Hematopoietic multipotent progenitor cell (in vitro differentiated cells): Measurements from ENCODE around the gene SLC39A6. TPM values are rescaled to one million over a fixed set of nuclear protein-coding genes. Genes with fewer than 3 reads are reported as not detected.
A peak's percentile ranks its signal among the peaks of the same experiment; 100 is the strongest.
"Not testable (repeated sequence)": the region's sequence is repeated elsewhere in the genome, so short reads cannot be mapped to it uniquely, and the experiment has no call there.

Source experiments
- DNase-seq, 3 donors: peaks; one replicate each; pipeline ENCODE4 v3.0.0-alpha.2; 2011 to 2015; ENCODE audit warnings: low read depth in 2 of 3, low spot score in 2 of 3
- total RNA-seq: library from RNA; depleted of rRNA; stranded (reverse); fragments of >200 nt; gene quantifications from one replicate; pipeline ENCODE4 v1.2.3, GENCODE V29; 2012

The SLC39A6 gene
- total RNA-seq, 1 donor: 26.7 TPM

DNA sequence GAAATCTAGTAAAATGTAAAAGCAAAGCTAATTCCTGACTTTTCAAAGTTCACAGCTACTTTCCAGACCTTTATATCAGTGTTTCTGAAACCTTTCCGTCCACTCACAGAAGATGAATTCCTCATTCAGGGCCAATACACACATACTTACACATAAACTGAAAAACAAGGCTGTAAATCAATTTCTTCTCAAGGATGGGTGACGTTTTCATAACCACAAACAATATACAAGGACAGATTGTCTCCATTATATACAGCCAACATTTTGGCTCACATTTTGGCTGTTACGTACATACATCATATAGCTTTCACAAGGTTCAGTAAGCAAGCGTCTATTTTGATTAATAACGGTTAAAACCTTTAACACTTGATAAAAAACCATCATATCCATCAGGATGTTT, 63.1 kb downstream of the SLC39A6 start:
- peak in 1 of 3 donors; percentile 20 for DNase-seq

DNA sequence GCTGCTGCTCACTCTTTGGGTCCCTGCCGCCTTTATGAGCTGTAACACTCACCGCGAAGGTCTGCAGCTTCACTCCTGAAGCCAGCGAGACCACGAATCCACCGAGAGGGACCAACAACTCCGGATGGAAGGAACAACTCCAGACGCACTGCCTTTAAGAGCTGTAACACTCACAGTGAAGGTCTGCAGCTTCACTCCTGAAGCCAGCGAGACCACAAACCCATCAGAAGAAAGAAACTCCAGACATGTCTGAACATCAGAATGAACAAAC, 64.4 kb downstream of the SLC39A6 start:
- not testable (repeated sequence) for DNase-seq

DNA sequence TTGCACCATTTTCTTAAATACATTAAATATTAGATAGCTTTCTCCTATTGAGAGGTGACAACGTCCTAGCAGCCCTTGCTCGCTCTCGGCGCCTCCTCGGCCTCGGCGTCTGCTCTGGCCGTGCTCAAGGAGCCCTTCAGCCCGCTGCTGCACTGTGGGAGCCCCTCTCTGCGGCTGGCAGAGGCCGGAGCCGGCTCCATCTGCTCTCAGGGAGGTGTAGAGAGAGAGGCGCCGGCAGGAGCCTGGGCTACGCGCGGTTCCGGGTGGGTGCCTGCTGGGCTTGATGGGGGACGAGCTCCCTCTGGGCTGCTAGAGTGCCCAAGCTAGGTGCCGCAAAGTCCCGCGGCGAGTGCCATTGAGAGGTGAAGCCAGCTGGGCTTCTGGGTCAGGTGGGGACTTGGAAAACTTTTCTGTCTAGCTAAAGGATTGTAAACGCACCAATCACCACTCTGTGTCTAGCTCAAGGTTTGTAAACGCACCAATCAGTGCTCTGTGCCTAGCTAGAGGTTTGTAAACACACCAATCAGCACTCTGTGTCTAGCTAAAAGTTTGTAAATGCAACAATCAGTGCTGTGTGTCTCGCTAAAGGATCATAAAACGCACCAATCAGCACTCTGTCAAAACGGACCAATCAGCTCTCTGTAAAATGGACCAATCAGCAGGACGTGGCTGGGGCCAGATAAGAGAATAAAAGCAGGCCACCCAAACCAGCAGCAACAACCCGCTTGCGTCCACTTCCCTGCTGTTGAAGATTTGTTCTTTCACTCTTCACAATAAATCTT, 64.9 kb downstream of the SLC39A6 start:
- no peak for DNase-seq

DNA sequence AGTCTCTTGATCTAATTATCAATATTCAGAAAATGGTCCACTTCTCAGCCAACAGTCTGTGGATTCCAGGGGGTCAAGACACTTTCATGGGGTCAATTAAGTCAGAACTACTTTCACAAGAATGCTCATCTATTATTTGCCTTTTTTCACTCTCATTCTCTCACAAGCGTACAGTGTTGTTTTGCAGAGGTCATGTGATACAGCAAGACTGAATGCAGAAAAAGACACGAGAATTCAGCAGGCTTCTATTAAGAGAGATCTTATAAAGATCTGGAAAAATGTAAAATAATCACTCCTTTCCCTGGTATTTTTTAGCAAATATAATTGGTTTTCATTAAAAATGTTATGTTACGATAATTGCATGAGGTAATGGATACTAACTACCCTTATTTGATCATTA, 70.5 kb downstream of the SLC39A6 start:
- DNase-seq: no peak

Other genes starting within 250 kb of the SLC39A6 start
- gene RPRD1A, start 61.8 kb downstream of the SLC39A6 start, total RNA-seq: 26.4 TPM
- gene ELP2, start 559 bp upstream of the SLC39A6 start, total RNA-seq: 75.7 TPM
- gene MOCOS, start 58.2 kb upstream of the SLC39A6 start, total RNA-seq: under 0.01 TPM
- gene FHOD3, start 168.4 kb upstream of the SLC39A6 start, total RNA-seq: not detected